Dermis lymphatic vessel endothelial cell (primary cell): Measurements from ENCODE around the gene KANK2. TPM values are rescaled to one million over a fixed set of nuclear protein-coding genes. Genes with fewer than 3 reads are reported as not detected.

Experiments
- total RNA-seq: library from RNA; depleted of rRNA; stranded (reverse); fragments of >200 nt; gene quantifications from 2 replicates; pipeline ENCODE4 v1.2.1, GENCODE V29; 2014

KANK2 gene
- 95.8 and 115 TPM in 2 replicates for total RNA-seq

DNA sequence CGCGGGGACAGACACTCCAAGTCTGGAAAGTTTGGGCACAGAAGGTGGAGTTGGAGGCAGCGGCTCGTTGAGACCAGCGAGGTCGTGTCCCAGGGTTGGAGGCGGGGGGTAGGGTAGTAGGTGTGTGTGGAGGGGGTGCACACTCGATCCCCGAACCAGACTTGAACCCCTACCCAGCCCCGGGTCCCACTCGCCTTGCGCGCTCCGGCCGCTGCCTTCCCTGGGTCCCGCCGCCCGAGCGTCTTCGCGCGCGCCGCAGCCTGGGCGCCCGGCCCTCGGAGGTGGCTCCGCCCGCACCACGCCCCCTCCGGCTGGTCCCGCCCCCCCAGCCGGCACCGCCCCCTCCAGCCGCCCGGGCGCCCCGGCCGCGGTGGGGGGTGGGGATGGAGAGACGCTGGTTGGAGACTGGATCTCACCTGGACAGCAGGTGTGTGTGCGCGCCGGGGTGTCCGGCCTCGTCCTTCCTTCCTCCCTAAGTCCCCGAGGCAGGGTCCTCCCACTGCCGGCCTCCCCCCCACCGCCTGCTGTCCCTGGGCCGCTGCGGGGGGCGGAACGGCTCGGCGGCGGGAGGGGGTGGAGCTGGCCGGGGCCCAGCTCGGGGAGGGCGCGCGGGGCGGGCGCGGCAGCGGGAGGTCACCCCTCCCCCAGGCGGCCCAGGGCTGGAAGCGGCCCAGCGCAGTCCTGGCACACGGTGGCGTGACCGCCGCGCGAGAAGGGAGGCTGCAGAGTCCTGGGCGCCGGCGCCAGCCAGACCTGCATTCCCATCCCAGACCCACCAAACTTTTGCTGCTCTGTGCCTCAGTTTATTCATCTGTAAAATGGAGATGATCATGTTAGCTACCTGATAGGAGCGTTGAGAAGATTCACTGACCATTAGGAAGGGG lies at the start of gene KANK2:
Gene KANK2 (minus strand): TSS at position 255 of the 884 bp plus-strand sequence. CDS start 3,034 bp downstream, outside the sequence.

DNA sequence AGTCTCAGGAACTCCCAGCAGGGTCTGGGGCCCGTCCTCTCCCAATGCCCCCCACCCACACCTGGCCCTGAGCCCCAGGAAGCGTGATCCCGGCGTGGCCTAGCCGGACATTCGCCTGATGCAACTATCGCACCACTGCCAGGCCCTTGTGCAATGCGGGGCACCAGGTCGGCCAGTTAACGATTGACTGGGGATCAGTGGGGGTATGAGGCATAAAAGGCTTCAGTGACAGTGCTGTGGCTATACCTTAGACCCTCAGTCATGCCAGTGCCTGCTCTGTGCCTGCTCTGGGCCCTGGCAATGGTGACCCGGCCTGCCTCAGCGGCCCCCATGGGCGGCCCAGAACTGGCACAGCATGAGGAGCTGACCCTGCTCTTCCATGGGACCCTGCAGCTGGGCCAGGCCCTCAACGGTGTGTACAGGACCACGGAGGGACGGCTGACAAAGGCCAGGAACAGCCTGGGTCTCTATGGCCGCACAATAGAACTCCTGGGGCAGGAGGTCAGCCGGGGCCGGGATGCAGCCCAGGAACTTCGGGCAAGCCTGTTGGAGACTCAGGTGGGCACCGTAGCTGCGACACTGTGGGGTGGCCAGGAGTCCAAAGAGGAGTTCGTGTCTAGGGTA lies 42.1 kb upstream of the KANK2 start, which contains the start of gene ANGPTL8:
Gene ANGPTL8 (plus strand): TSS at position 243 of the 624 bp plus-strand sequence. CDS start 19 bp downstream, at position 262.

DNA sequence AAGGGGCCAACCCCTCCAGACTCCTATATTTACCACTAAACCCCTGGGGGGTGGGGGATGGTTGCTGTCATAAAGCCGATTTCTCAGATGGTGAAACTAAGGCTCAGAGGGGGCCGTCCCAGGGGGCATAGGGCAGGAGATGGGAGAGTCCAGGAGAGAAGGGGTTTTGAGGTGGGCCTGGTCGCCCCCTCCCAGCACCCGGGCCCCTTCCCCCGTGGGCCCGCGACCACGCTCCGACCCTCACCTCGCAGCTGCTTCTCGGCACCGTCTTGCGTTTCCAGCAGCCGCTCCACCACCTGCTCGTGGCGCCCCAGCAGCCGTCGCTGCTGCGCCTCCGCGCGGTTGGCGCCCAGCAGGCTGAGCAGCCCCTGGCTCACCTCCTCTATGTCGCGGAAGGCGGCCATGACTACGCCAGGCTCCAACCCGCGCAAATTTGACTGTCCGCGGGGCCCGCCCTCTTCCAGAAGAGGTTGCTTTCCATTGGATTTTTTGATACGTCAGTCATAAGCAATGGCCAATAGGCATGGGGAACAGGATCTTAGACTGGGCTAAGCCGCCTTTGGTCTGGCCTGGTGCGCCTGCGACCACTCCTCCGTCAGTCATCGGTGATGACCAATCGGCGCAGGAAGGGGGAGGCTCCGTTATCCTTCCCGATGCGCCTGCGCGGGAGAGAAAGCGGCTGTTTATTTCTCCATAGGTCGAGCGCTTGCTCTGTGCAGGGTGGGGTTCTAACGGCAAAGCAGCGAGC lies 41.8 kb downstream of the KANK2 start, which contains the start of gene SPC24:
Gene SPC24 (minus strand): TSS at position 410 of the 748 bp plus-strand sequence. CDS start 6 bp downstream, at position 404.

Other genes starting within 250 kb of the KANK2 start
- 36.7 and 40.3 TPM in 2 replicates for gene SMARCA4, start 236.5 kb downstream of the KANK2 start, total RNA-seq
- 41.0 and 60.8 TPM in 2 replicates for gene LDLR, start 108.1 kb downstream of the KANK2 start, total RNA-seq
- 13.7 and 14.2 TPM in 2 replicates for gene SPC24, start 41.8 kb downstream of the KANK2 start, total RNA-seq
- not detected in 2 replicates for gene ANGPTL8, start 42.1 kb upstream of the KANK2 start, total RNA-seq
- 53.0 and 54.7 TPM in 2 replicates for gene DOCK6, start 65.0 kb upstream of the KANK2 start, total RNA-seq
- not detected in 2 replicates for gene TSPAN16, start 98.6 kb upstream of the KANK2 start, total RNA-seq
- 32.9 and 38.7 TPM in 2 replicates for gene RAB3D, start 142.1 kb upstream of the KANK2 start, total RNA-seq
- gene TMEM205, start 148.7 kb upstream of the KANK2 start, total RNA-seq, result 83.6 and 104 TPM in 2 replicates
- 5.4 and 6.1 TPM in 2 replicates for gene CCDC159, start 149.0 kb upstream of the KANK2 start, total RNA-seq
- gene PLPPR2, start 157.9 kb upstream of the KANK2 start, total RNA-seq, result 4.9 and 7.3 TPM in 2 replicates
- 0.77 and 1.1 TPM in 2 replicates for gene SWSAP1, start 177.1 kb upstream of the KANK2 start, total RNA-seq
- gene EPOR, start 186.8 kb upstream of the KANK2 start, total RNA-seq, result 3.1 and 5.9 TPM in 2 replicates
- gene RGL3, start 221.8 kb upstream of the KANK2 start, total RNA-seq, result 0.87 and 1.6 TPM in 2 replicates
- under 0.01 and 0.09 TPM in 2 replicates for gene ODAD3, start 237.6 kb upstream of the KANK2 start, total RNA-seq
- gene PRKCSH, start 238.1 kb upstream of the KANK2 start, total RNA-seq, result 110 and 113 TPM in 2 replicates